GM12878 (cell line): ENCODE measurements around the gene SETD1B. TPM values are rescaled to one million over a fixed set of nuclear protein-coding genes. Genes with fewer than 3 reads are reported as not detected.

Source experiments
- ATAC-seq: fragments of 200-7000 bp; cut with Tn5 transposase; 3 replicates; pipeline ENCODE4 v1.9.1; 2020; ENCODE audit warnings: mild to moderate bottlenecking, moderate library complexity
- BruUV-seq: library from RNA; stranded (reverse); fragments of 400-500 nt; replicated peaks from 2 replicates; lab custom pipeline; 2021; lab: Mats Ljungman, UMichigan
- CTCF ChIA-PET: fragments of 300-600 bp; sonication (Branson Sonifier 250); formaldehyde crosslinking; extraction: SDS; loops from one replicate; lab custom pipeline; 2021; ENCODE audit warnings: inconsistent platforms; lab: Yijun Ruan, JAX
- POLR2A ChIA-PET: fragments of 350-600 bp; formaldehyde crosslinking; extraction: SDS; loops from one replicate; lab custom pipeline; 2021; ENCODE audit warnings: inconsistent platforms; lab: Charles Lee
- RAD21 ChIA-PET: fragments of 300-600 bp; sonication (Branson Sonifier 250); formaldehyde crosslinking; loops from one replicate; lab custom pipeline; 2023; ENCODE audit warnings: antibody characterized with exemption; ENCODE audit not compliant: unreplicated experiment; lab: Charles Lee
- SMC1A ChIA-PET: fragments of 300-600 bp; sonication (Branson Sonifier 250); formaldehyde crosslinking; loops from one replicate; lab custom pipeline; 2023; ENCODE audit not compliant: unreplicated experiment, uncharacterized antibody; lab: Charles Lee
- DNase-seq: peaks from one replicate; pipeline ENCODE4 v3.0.0-alpha.2; 2011; ENCODE audit warnings: low read depth, low spot score
- FAIRE-seq: peaks from 3 replicates; lab custom pipeline; 2011; peaks lifted over from hg19 to GRCh38; lab: Jason Lieb, UNC
- H2AFZ ChIP-seq: 2 replicates; pipeline ENCODE4 v1.6.0; 2011; ENCODE audit warnings: low read depth, low read length, control low read depth; ENCODE audit not compliant: control insufficient read depth
- H3K27ac ChIP-seq: 2 replicates; pipeline ENCODE4 v1.5.1; 2011; ENCODE audit warnings: control low read depth; ENCODE audit not compliant: control insufficient read depth, insufficient read depth
- H3K27me3 ChIP-seq, 2 experiments: replicated peaks in 1 of 2; 2 replicates each; pipeline versions ENCODE4 v1.6.0 to v1.6.1; 2011; ENCODE audit warnings: low read length in 1 of 2; ENCODE audit not compliant: control insufficient read depth in 2 of 2, insufficient read depth in 2 of 2
- H3K36me3 ChIP-seq, 2 experiments: 2 replicates each; pipeline ENCODE4 v1.5.1; 2011; ENCODE audit warnings: low read length in 1 of 2; ENCODE audit not compliant: control insufficient read depth in 2 of 2, insufficient read depth in 2 of 2
- H3K4me1 ChIP-seq: 2 replicates; pipeline ENCODE4 v1.6.1; 2011; ENCODE audit warnings: mild to moderate bottlenecking, low read length, moderate library complexity, mixed read lengths; ENCODE audit not compliant: control insufficient read depth, insufficient read depth
- H3K4me2 ChIP-seq: 2 replicates; pipeline ENCODE4 v1.6.0; 2011; ENCODE audit warnings: control low read depth; ENCODE audit not compliant: control insufficient read depth, insufficient read depth
- H3K4me3 ChIP-seq: fragments of 200-600 bp; sonication (generic); 2 replicates; pipeline ENCODE4 v1.5.1; 2016
- H3K79me2 ChIP-seq: 2 replicates; pipeline ENCODE4 v1.6.0; 2011; ENCODE audit warnings: low read length; ENCODE audit not compliant: control insufficient read depth, insufficient read depth
- H3K9ac ChIP-seq: 2 replicates; pipeline ENCODE4 v1.8.0; 2011; ENCODE audit warnings: low read length, control low read depth, mixed read lengths; ENCODE audit not compliant: control insufficient read depth, insufficient read depth
- H3K9me3 ChIP-seq: replicated peaks from 3 replicates; pipeline ENCODE4 v1.5.1; 2011; ENCODE audit warnings: mild to moderate bottlenecking, low read length; ENCODE audit not compliant: control insufficient read depth, insufficient read depth
- H4K20me1 ChIP-seq: 2 replicates; pipeline ENCODE4 v1.6.0; 2011; ENCODE audit not compliant: control insufficient read depth, insufficient read depth
- BHLHE40 ChIP-seq, 2 experiments: fragments of 450-650 bp in 1 of 2; IDR thresholded peaks; 2 replicates each; pipeline ENCODE4 v1.6.1; 2011 to 2017; ENCODE audit warnings: low read depth in 2 of 2, borderline replicate concordance in 1 of 2, improper control_type of control experiment in 1 of 2, low read length in 1 of 2, mild to moderate bottlenecking in 1 of 2
- CBFB ChIP-seq: IDR thresholded peaks from 2 replicates; pipeline ENCODE4 v1.6.1; 2016; ENCODE audit warnings: antibody characterized with exemption, low read depth
- NBN ChIP-seq: fragments of 450-650 bp; IDR thresholded peaks from 2 replicates; pipeline ENCODE4 v1.6.1; 2016
- SMAD1 ChIP-seq: fragments of 450-650 bp; IDR thresholded peaks from 2 replicates; pipeline ENCODE4 v1.6.1; 2018; ENCODE audit warnings: mild to moderate bottlenecking, low read depth; ENCODE audit not compliant: partially characterized antibody
- SMC3 ChIP-seq: IDR thresholded peaks from 2 replicates; pipeline ENCODE4 v1.6.1; 2011; ENCODE audit warnings: low read length, improper control_type of control experiment, borderline replicate concordance
- SP1 ChIP-seq: IDR thresholded peaks from one replicate; pipeline ENCODE4 v1.6.1; 2011; ENCODE audit warnings: low read depth, low read length
- WRNIP1 ChIP-seq: IDR thresholded peaks from 2 replicates; pipeline ENCODE4 v1.6.1; 2011; ENCODE audit warnings: low read depth, low read length, improper control_type of control experiment, borderline replicate concordance
- ZNF207 ChIP-seq: fragments of 450-650 bp; IDR thresholded peaks from 2 replicates; pipeline ENCODE4 v1.6.1; 2014; ENCODE audit warnings: antibody characterized with exemption, mild to moderate bottlenecking, borderline replicate concordance
- ZNF592 ChIP-seq: fragments of 450-650 bp; IDR thresholded peaks from 2 replicates; pipeline ENCODE4 v1.6.1; 2017; ENCODE audit warnings: mild to moderate bottlenecking, moderate library complexity
- ZZZ3 ChIP-seq: IDR thresholded peaks from 2 replicates; pipeline ENCODE4 v1.6.1; 2011; ENCODE audit warnings: low read depth; ENCODE audit not compliant: control insufficient read depth, insufficient read length
- WGBS: methylation state at CpG from one replicate; pipeline ENCODE4 v1.1.6; 2016; ENCODE audit warnings: low lambda C conversion rate; ENCODE audit not compliant: insufficient replicate concordance, insufficient coverage; ENCODE audit errors: missing lambda C conversion rate; 5-methylcytosine and 5-hydroxymethylcytosine counted together
- in situ Hi-C: fragments of 300-500 bp; cut with MboI; formaldehyde crosslinking; loops from 9 replicates; pipeline ENCODE4 v1.14.3; 2018; ENCODE audit warnings: mixed read lengths
- intact Hi-C: fragments of 100-400 bp; cut with micrococcal nuclease; formaldehyde crosslinking; loops from one replicate; pipeline ENCODE4 v1.14.2; 2022; ENCODE audit not compliant: unreplicated experiment
- polyA plus RNA-seq, 11 experiments: library from polyadenylated mRNA; depleted of rRNA in 4 of 11; unstranded in 6 of 11; stranded (reverse) in 5 of 11; fragments of >200 nt; fragmentation: Nextera tagmentation in 4 of 11; fragmentation: Illumina TruSeq in 1 of 11; extraction: Ambion mirVana in 4 of 11; extraction: Trizol in 1 of 11; gene quantifications; 1 replicate in 1 of 11; 2 replicates in 10 of 11; pipeline versions ENCODE4 v1.2.1 to v1.2.3, GENCODE V29; 2011 to 2016; ENCODE audit warnings: inconsistent platforms in 2 of 11, missing spikeins in 2 of 11, low read depth in 1 of 11
- total RNA-seq, 4 experiments: library from RNA; depleted of rRNA in 3 of 4; stranded (reverse); fragments of >200 nt in 3 of 4; fragmentation: Illumina TruSeq in 1 of 4; extraction: Trizol in 1 of 4; gene quantifications; 2 replicates each; pipeline versions ENCODE4 v1.2.1 to v1.2.3, GENCODE V29; 2013 to 2021

SETD1B gene
- total and polyA plus RNA-seq, 10 of the 15 experiments (the other 5 are each of a cell fraction or from before 2014, with no cell fraction given): 0.50 to 17.3 (median 1.6) TPM

GRCh38 chr12:121838126-121838525, 34.3 kb downstream of the SETD1B start:
- H3K9me3 ChIP-seq: no peaks in the 10 kb centered on the region
- POLR2A ChIA-PET: interaction anchor here (0.6 to 1.0 kb wide), 4 partner anchors 7 to 523 kb away, joined by 3 to 6 read pairs (median 4); no protein-coding TSS in a partner anchor
- SMC1A ChIA-PET: interaction anchor here (2.1 kb wide), 1 partner anchor 27 kb away, joined by 7 read pairs; no protein-coding TSS in a partner anchor
- H3K4me3 ChIP-seq: no peak overlapping the region
- H3K27ac ChIP-seq: no peak overlapping the region
- no peak for ATAC-seq
- peaks cover 3% of the 10 kb centered on the region; the same call in 1 of the 2 replicates for H3K4me1 ChIP-seq
- TF ChIP-seq SMC3 (no peak), CBFB (no peak), NBN (no peak), SMAD1 (no peak), BHLHE40 (IDR thresholded peaks at IDR 0.05; ENCODE audit: borderline replicate concordance in 1 of 2, low read depth in 2 of 2, low read length in 1 of 2) (no peak), ZNF207 (no peak), SP1 (no peak), ZNF592 (no peak), WRNIP1 (no peak), ZZZ3 (no peak)
- no TSS peak for BruUV-seq
- WGBS: 60% methylated on average over 5 of the region's 5 CpGs
- no peak for DNase-seq
- no peak overlapping the region for H3K4me2 ChIP-seq
- no peaks in the 10 kb centered on the region for H3K36me3 ChIP-seq
- no peaks in the 10 kb centered on the region for H3K79me2 ChIP-seq
- RAD21 ChIA-PET: interaction anchor here (0.6 to 2.2 kb wide), 5 partner anchors 26 to 125 kb away, joined by 3 to 8 read pairs (median 3); partner anchors contain the start of gene TMEM120B
- FAIRE-seq: no peak
- no peak overlapping the region for H3K9ac ChIP-seq
- H4K20me1 ChIP-seq: no peaks in the 10 kb centered on the region
- intact Hi-C loops: no loop called here
- H2AFZ ChIP-seq: no peak overlapping the region
- in situ Hi-C loops: no loop called here
- no peaks in the 10 kb centered on the region for H3K27me3 ChIP-seq
- CTCF ChIA-PET: interaction anchor here (0.8 to 3.8 kb wide), 6 partner anchors 11 to 49 kb away, joined by 3 to 33 read pairs (median 4); partner anchors contain the start of gene RHOF
